Skin epidermis (tissue), 12 donors: ENCODE measurements around the gene ST3GAL6.

ENCODE experiments used
- H3K27ac ChIP-seq, 21 experiments: fragments of 200-600 bp; sonication (generic) in 11 of 21; one replicate each; pipeline ENCODE4 v1.5.0; 2020; ENCODE audit warnings: mild to moderate bottlenecking in 3 of 21, inconsistent platforms in 2 of 21, moderate library complexity in 2 of 21
- H3K4me3 ChIP-seq, 7 experiments: fragments of 200-600 bp; sonication (generic) in 2 of 7; one replicate each; pipeline ENCODE4 v1.5.0; 2020; ENCODE audit warnings: inconsistent platforms in 2 of 7, mild to moderate bottlenecking in 2 of 7, moderate library complexity in 1 of 7

The ST3GAL6 gene

GRCh38 chr3:98735761-98736269 lies 27.3 kb upstream of the ST3GAL6 start:
- no peak overlapping the region for H3K27ac ChIP-seq
- H3K4me3 ChIP-seq, result no peak overlapping the region

- H3K4me3 ChIP-seq, result no peak overlapping the region
- no peak overlapping the region for H3K27ac ChIP-seq
These were observed 25.8 kb upstream of the ST3GAL6 start for GRCh38 chr3:98737301-98737700.

GRCh38 chr3:98739266-98739665 lies 23.9 kb upstream of the ST3GAL6 start:
- no peak overlapping the region for H3K27ac ChIP-seq

GRCh38 chr3:98740324-98740723 lies 22.8 kb upstream of the ST3GAL6 start:
- no peak overlapping the region for H3K27ac ChIP-seq
- H3K4me3 ChIP-seq, result no peak overlapping the region

More at GRCh38 chr3:98739266-98739665, 23.9 kb upstream of the ST3GAL6 start:
- no peak overlapping the region for H3K4me3 ChIP-seq

GRCh38 chr3:98741121-98741716 lies 21.9 kb upstream of the ST3GAL6 start:
- no peak overlapping the region for H3K27ac ChIP-seq
- no peak overlapping the region for H3K4me3 ChIP-seq

GRCh38 chr3:98743071-98743470 lies 20.1 kb upstream of the ST3GAL6 start:
- H3K27ac ChIP-seq, result no peak overlapping the region

GRCh38 chr3:98744283-98744682 lies 18.9 kb upstream of the ST3GAL6 start:
- no peak overlapping the region for H3K4me3 ChIP-seq

More at GRCh38 chr3:98743071-98743470, 20.1 kb upstream of the ST3GAL6 start:
- H3K4me3 ChIP-seq, result no peak overlapping the region

GRCh38 chr3:98745718-98746117 lies 17.4 kb upstream of the ST3GAL6 start:
- Histone ChIP-seq H3K27ac (peak overlapping the region in 1 of 21 experiments; percentile 58), H3K4me3 (no peak overlapping the region)

More at GRCh38 chr3:98744283-98744682, 18.9 kb upstream of the ST3GAL6 start:
- peak overlapping the region in 1 of 21 experiments; percentile 7 for H3K27ac ChIP-seq

GRCh38 chr3:98746122-98746521 lies 17.0 kb upstream of the ST3GAL6 start:
- H3K27ac ChIP-seq, result no peak overlapping the region
- no peak overlapping the region for H3K4me3 ChIP-seq

GRCh38 chr3:98746882-98747281 lies 16.3 kb upstream of the ST3GAL6 start:
- Histone ChIP-seq H3K4me3 (no peak overlapping the region), H3K27ac (no peak overlapping the region)

GRCh38 chr3:98750276-98750919 lies 12.7 kb upstream of the ST3GAL6 start:
- no peak overlapping the region for H3K4me3 ChIP-seq
- H3K27ac ChIP-seq, result no peak overlapping the region

- H3K4me3 ChIP-seq, result no peak overlapping the region
- H3K27ac ChIP-seq, result no peak overlapping the region
These were observed 8.7 kb upstream of the ST3GAL6 start for GRCh38 chr3:98754483-98754882.

GRCh38 chr3:98755601-98756000 lies 7.5 kb upstream of the ST3GAL6 start:
- Histone ChIP-seq H3K4me3 (no peak overlapping the region), H3K27ac (no peak overlapping the region)

- Histone ChIP-seq H3K27ac (no peak overlapping the region), H3K4me3 (no peak overlapping the region)
These were observed 3.5 kb upstream of the ST3GAL6 start for GRCh38 chr3:98759629-98760028.

- Histone ChIP-seq H3K27ac (peak overlapping the region in 5 of 21 experiments; percentile 23 to 59 (median 49)), H3K4me3 (no peak overlapping the region)
These were observed 1.4 kb upstream of the ST3GAL6 start for GRCh38 chr3:98761643-98762229.

- Histone ChIP-seq H3K4me3 (peak overlapping the region in 5 of 7 experiments; percentile 2 to 13 (median 8)), H3K27ac (peak overlapping the region in 6 of 21 experiments; percentile 13 to 66 (median 58))
These were observed 779 bp downstream of the ST3GAL6 start for GRCh38 chr3:98763819-98764418.

- H3K27ac ChIP-seq, result peak overlapping the region in 6 of 21 experiments; percentile 19 to 66 (median 58)
- no peak overlapping the region for H3K4me3 ChIP-seq
These were observed 1.3 kb downstream of the ST3GAL6 start for GRCh38 chr3:98764472-98764884.

GRCh38 chr3:98765721-98766120 lies 2.6 kb downstream of the ST3GAL6 start:
- Histone ChIP-seq H3K4me3 (no peak overlapping the region), H3K27ac (peak overlapping the region in 2 of 21 experiments; percentile 5 to 47)

- Histone ChIP-seq H3K4me3 (no peak overlapping the region), H3K27ac (peak overlapping the region in 3 of 21 experiments; percentile 1 to 37 (median 12))
These were observed 3.8 kb downstream of the ST3GAL6 start for GRCh38 chr3:98766924-98767323.

- peak overlapping the region in 4 of 21 experiments; percentile 1 to 47 (median 12) for H3K27ac ChIP-seq
- no peak overlapping the region for H3K4me3 ChIP-seq
These were observed 5.8 kb downstream of the ST3GAL6 start for GRCh38 chr3:98768961-98769360.
